Gastroesophageal sphincter (tissue), 3 donors: ENCODE results near the gene FMO2.
"Not testable (repeated sequence)": the region's sequence is repeated elsewhere in the genome, so short reads cannot be mapped to it uniquely, and the experiment has no call there.

Source experiments
- CTCF ChIP-seq, 4 experiments: fragments of 200-600 bp in 2 of 4; fragments of 450-650 bp in 2 of 4; sonication (generic) in 1 of 4; IDR thresholded peaks; one replicate each; pipeline ENCODE4 v1.5.1; 2017 to 2019; ENCODE audit warnings: antibody characterized with exemption in 4 of 4, mild to moderate bottlenecking in 2 of 4, moderate library complexity in 2 of 4
- POLR2A ChIP-seq, 2 donors: fragments of 450-650 bp; IDR thresholded peaks; one replicate each; pipeline ENCODE4 v1.6.1; 2017; ENCODE audit warnings: antibody characterized with exemption in 2 of 2, mild to moderate bottlenecking in 2 of 2, moderate library complexity in 1 of 2
- POLR2AphosphoS5 ChIP-seq: sonication (generic); formaldehyde crosslinking; IDR thresholded peaks from one replicate; pipeline ENCODE4 v1.6.1; 2017; ENCODE audit warnings: antibody characterized with exemption

GRCh38 chr1:171236231-171236630 lies 51.1 kb downstream of the FMO2 start:
- not testable (repeated sequence) for TF ChIP-seq CTCF (IDR thresholded peaks at IDR 0.05); POLR2A (IDR thresholded peaks at IDR 0.05); POLR2AphosphoS5
